Pancreas (tissue), 10 donors: ENCODE data around the gene GNAT2. TPM values are rescaled to one million over a fixed set of nuclear protein-coding genes. Genes with fewer than 3 reads are reported as not detected.

Source experiments
- ATAC-seq, 4 donors: fragments of 200-7000 bp; cut with Tn5 transposase; one replicate each; pipeline versions ENCODE4 v1.8.0 to v1.9.1; 2020; ENCODE audit warnings: mild to moderate bottlenecking in 4 of 4, moderate library complexity in 4 of 4
- DNase-seq, 6 donors: peaks; one replicate each; pipeline ENCODE4 v3.0.0-alpha.2; 2020
- FAIRE-seq: peaks from 2 replicates; lab custom pipeline; 2012; peaks lifted over from hg19 to GRCh38; lab: Jason Lieb, UNC
- H3K27ac ChIP-seq, 4 donors: fragments of 200-600 bp; sonication (generic); 1 replicate in 3 of 4; 2 replicates in 1 of 4; pipeline versions ENCODE4 v1.5.0 to v1.8.0; 2020
- H3K27me3 ChIP-seq, 4 donors: fragments of 200-600 bp; one replicate each; pipeline ENCODE4 v1.8.0; 2021
- H3K36me3 ChIP-seq, 3 donors: fragments of 200-600 bp; sonication (generic) in 1 of 3; one replicate each; pipeline versions ENCODE4 v1.5.0 to v1.8.0; 2020 to 2021
- H3K4me1 ChIP-seq, 3 donors: fragments of 200-600 bp; one replicate each; pipeline ENCODE4 v1.8.0; 2021
- H3K4me3 ChIP-seq, 4 donors: fragments of 200-600 bp; sonication (generic) in 2 of 4; one replicate each; pipeline versions ENCODE4 v1.5.0 to v1.8.0; 2020 to 2021
- H3K9me3 ChIP-seq, 4 donors: fragments of 200-600 bp; one replicate each; pipeline ENCODE4 v1.8.0; 2021
- WGBS, 2 donors: extraction: QIAGEN DNeasy Blood & Tissue Kit; methylation state at CpG; one replicate each; pipeline ENCODE4 v1.1.7; 2013; 5-methylcytosine and 5-hydroxymethylcytosine counted together
- intact Hi-C, 3 donors: fragments of 100-400 bp; cut with DNase I; formaldehyde crosslinking; loops; one replicate each; pipeline versions ENCODE4 v1.11.1 to v1.14.2; 2022
- polyA plus RNA-seq, 2 donors: library from polyadenylated mRNA; stranded (reverse); fragments of 200-250 nt; gene quantifications; one replicate each; pipeline ENCODE4 v1.2.3, GENCODE V29; 2013
- total RNA-seq, 6 donors: library from RNA; stranded (reverse); fragmentation: NEBNext Ultra II Directional in 4 of 6; extraction: Animal tissue kit (Norgen Biotek cat#: 25700) in 4 of 6; gene quantifications; one replicate each; pipeline versions ENCODE4 v1.2.1 to v1.2.4, GENCODE V29; 2021 to 2023
- TF ChIP-seq, protein P1 (sequence below), 4 donors: fragments of 200-600 bp; sonication (generic) in 3 of 4; IDR thresholded peaks; one replicate each; pipeline versions ENCODE4 v1.5.0 to v1.8.0; 2021; ENCODE audit warnings: antibody characterized with exemption in 4 of 4
- donor health status: healthy with polysubstance abuse.
- donor health status: DM: no; HTN: no; CAD: no; lungs with moderate emphysema.
- donor health status: DM: no; HTN: no; CAD: no.
- donor health status: control.
- donor health status: control.
- donor health status: Bipolar disorder and iron deficiency.
- donor health status: DM: yes; HTN: yes; CAD: no.
- donor health status: DM: no; HTN: no; CAD: no.
- donor health status: DM: no; HTN: no; CAD: no.
- donor health status: DM: yes; HTN: yes; CAD: no.

GNAT2 gene
- total and polyA plus RNA-seq, 8 donors = 0.60 to 0.82 TPM; not detected in 6

DNA sequence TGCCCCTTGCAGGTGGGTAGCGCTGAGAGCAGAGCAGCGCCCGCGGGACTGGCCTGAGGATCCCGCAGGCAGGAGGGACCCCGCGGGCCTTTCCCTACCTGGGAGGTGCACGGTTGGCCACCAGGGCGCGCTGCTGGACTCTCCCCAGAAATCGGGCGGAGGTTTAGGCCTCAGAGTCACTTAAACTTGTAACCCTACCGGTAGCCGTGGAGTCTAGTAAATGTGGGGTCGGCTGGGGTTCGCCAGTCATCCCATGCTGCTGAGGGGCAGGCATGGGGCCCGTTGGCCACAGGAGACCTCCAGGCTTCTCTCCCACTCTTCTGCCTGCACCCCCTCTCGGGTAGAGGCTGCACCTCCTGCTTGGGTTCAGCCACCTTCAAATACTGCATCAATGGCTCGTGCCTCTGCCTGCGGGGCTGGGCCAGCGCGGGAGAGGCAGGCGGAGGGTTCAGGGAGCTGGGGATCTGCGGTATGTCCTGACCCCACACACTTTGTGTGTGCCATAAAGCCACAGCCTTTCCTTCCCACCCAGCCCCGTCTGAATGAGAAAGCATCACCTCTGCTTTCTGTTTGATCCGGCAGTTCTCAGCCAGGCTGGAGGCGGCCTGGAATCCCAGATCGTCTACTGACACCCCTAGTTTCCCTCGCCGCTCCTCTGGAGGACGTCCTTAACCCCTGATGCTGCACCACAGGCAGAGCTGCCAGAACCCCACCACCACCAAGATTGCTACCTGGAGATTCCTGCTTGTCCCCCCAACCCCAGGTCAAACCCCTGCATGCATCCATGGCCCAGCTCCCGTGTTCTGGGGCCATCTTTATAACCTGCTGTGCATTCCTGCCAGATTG lies 24.2 kb upstream of the GNAT2 start:
- Histone ChIP-seq H3K4me3 (no peak overlapping the region), H3K27me3 (no peaks in the 10 kb centered on the region), H3K9me3 (no peaks in the 10 kb centered on the region), H3K4me1 (peaks cover 0 to 6% (median 0%) of the 10 kb centered on the region in 3 donors), H3K27ac (no peak overlapping the region), H3K36me3 (no peaks in the 10 kb centered on the region)
- TF ChIP-seq, protein P1, sequence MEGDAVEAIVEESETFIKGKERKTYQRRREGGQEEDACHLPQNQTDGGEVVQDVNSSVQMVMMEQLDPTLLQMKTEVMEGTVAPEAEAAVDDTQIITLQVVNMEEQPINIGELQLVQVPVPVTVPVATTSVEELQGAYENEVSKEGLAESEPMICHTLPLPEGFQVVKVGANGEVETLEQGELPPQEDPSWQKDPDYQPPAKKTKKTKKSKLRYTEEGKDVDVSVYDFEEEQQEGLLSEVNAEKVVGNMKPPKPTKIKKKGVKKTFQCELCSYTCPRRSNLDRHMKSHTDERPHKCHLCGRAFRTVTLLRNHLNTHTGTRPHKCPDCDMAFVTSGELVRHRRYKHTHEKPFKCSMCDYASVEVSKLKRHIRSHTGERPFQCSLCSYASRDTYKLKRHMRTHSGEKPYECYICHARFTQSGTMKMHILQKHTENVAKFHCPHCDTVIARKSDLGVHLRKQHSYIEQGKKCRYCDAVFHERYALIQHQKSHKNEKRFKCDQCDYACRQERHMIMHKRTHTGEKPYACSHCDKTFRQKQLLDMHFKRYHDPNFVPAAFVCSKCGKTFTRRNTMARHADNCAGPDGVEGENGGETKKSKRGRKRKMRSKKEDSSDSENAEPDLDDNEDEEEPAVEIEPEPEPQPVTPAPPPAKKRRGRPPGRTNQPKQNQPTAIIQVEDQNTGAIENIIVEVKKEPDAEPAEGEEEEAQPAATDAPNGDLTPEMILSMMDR (IDR thresholded peaks at IDR 0.05) = peak; percentile 70 to 91 (median 84)
- ATAC-seq (peak; percentile 92 to 95 (median 94)), FAIRE-seq (no peak), DNase-seq (peak; percentile 75 to 98 (median 86))
- WGBS, 2 donors = 29 to 31% methylated on average over 31 to 32 of the region's 32 CpGs
- intact Hi-C loops = loop anchor here in 1 of 3 donors (5.0 kb wide), 1 partner anchor 129 kb away; no protein-coding TSS in a partner anchor

DNA sequence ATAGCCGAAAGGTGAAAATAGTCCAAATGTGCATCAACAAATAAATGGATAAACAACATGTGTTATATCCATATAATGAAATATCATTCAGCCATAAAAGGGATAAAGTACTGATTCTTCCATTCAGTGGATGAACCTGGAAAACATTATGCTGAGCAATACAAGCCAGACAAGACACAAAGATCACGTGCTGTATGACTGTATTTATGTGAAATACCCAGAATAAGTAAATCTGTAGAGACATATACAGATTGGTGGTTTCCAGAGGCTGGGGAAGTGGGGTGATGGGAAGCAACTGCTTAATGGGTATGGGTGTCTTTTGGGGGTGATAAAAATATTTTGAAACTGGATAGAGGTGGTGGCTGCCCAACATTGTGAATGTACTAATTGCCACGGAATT lies 23.2 kb upstream of the GNAT2 start:
- Histone ChIP-seq H3K36me3 (no peaks in the 10 kb centered on the region), H3K9me3 (no peaks in the 10 kb centered on the region), H3K27ac (no peak overlapping the region), H3K4me3 (no peak overlapping the region), H3K4me1 (peaks cover 0 to 6% (median 0%) of the 10 kb centered on the region in 3 donors), H3K27me3 (no peaks in the 10 kb centered on the region)
- ATAC-seq = no peak
- FAIRE-seq = no peak
- WGBS, 2 donors = 53 to 55% methylated on average over 3 of the region's 3 CpGs
- intact Hi-C loops = loop anchor here in 1 of 3 donors (5.0 kb wide), 1 partner anchor 130 kb away; no protein-coding TSS in a partner anchor
- TF ChIP-seq, protein P1 (IDR thresholded peaks at IDR 0.05) = no peak
- DNase-seq = no peak

DNA sequence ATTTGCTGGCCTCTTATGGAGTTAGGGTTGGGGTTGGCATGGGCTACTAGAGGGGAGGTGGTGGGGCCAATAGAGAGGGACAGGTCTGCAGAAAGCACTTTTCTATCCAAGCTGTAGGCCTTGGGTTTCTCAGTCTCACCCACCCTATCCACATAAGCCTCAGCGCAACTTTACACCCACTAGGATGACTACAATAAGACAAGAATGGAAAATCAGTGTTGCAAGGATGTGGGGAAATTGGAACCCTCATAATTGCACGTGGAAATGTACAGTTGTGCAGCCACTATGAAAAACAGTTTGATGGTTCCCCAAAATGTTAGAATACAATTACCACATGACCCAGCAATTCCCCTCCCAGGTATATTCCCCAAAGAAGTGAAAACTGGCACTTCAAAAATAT lies 22.4 kb upstream of the GNAT2 start:
- intact Hi-C loops = loop anchor here in 1 of 3 donors (5.0 kb wide), 1 partner anchor 130 kb away; no protein-coding TSS in a partner anchor
- ATAC-seq (no peak), FAIRE-seq (no peak), DNase-seq (no peak)
- TF ChIP-seq, protein P1 (IDR thresholded peaks at IDR 0.05) = no peak
- peaks cover 0 to 6% (median 0%) of the 10 kb centered on the region in 3 donors for H3K4me1 ChIP-seq
- no peaks in the 10 kb centered on the region for H3K27me3 ChIP-seq
- H3K27ac ChIP-seq = no peak overlapping the region
- H3K4me3 ChIP-seq = no peak overlapping the region
- H3K36me3 ChIP-seq = no peaks in the 10 kb centered on the region
- no peaks in the 10 kb centered on the region for H3K9me3 ChIP-seq
- 79 to 86% methylated on average over 2 of the region's 2 CpGs for WGBS, 2 donors

DNA sequence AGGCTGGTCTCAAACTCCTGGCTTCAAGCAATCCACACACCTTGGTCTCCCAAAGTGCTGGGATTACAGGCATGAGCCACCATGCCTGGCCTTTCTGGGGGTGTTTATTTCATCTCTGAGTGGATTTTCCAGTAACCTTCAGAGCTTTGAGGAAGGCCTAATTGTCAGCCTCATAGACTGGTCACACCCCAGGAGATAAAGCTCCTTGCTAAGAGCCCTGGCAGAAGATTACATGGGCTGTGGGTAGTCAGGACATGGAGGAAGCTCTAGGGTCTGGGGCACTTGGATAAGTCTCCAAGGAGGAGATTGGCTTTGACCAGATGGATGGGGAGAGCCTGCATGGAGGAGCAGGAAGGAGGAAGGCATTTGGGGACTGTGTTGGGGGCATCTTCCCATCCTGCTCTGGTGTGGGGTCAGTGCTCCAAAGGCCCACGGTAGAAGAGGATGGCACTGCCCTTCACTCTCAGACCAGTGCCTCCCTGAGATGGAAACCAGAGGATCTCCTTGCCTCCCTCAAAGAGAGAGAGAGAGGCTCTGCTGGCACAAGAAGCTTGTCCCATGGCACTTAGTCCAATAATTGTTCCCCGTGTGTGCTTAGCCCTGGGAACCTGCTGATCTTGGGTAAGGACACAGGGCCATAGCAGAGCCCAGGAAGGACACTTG lies 21.8 kb upstream of the GNAT2 start:
- intact Hi-C loops = loop anchor here in 1 of 3 donors (5.0 kb wide), 1 partner anchor 131 kb away; no protein-coding TSS in a partner anchor
- H3K9me3 ChIP-seq = no peaks in the 10 kb centered on the region
- TF ChIP-seq, protein P1 (IDR thresholded peaks at IDR 0.05) = no peak
- DNase-seq (no peak), FAIRE-seq (no peak), ATAC-seq (no peak)
- no peaks in the 10 kb centered on the region for H3K27me3 ChIP-seq
- no peaks in the 10 kb centered on the region for H3K36me3 ChIP-seq
- no peak overlapping the region for H3K4me3 ChIP-seq
- peaks cover 0 to 6% (median 0%) of the 10 kb centered on the region in 3 donors for H3K4me1 ChIP-seq
- no peak overlapping the region for H3K27ac ChIP-seq
- 62 to 77% methylated on average over 2 of the region's 2 CpGs for WGBS, 2 donors
